ENCODE data around the gene PDE4D.

PDE4D gene

DNA sequence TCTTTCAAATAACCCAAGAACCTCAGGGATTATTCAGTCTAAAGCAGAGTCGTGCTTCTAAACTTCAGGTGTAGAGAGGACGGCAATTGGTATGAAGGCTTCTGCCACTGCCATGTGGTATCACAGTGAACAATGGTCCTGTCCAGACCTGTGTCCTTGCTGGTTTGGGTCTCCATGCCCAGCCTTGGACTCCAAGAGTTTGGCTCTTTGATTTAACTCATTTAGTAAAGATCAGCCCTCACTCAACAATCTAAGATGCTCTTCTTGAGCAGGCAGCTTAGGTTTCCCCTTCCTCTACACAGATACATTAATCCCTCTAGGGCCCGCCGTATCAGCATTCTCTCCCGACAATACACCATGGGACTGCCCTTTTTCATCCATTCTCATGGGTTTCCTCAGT lies 792.7 kb downstream of the PDE4D start:
- H3K9me3 ChIP-seq (ENCODE audit: control insufficient read depth in 1 of 2, low read length in 2 of 2): no peaks in the 10 kb centered on the region
- no peaks in the 10 kb centered on the region for H3K27me3 ChIP-seq (ENCODE audit: control insufficient read depth in 1 of 2, insufficient read depth in 2 of 2, low read length in 2 of 2)
- peaks cover 6 to 8% of the 10 kb centered on the region in 2 donors for H3K4me1 ChIP-seq (ENCODE audit: control insufficient read depth in 1 of 2, insufficient read depth in 2 of 2, low read length in 2 of 2)
- no peaks in the 10 kb centered on the region for H3K36me3 ChIP-seq (ENCODE audit: control insufficient read depth in 1 of 2, insufficient read depth in 2 of 2, low read length in 2 of 2)
- no peak overlapping the region for H3K9ac ChIP-seq (ENCODE audit: low read depth in 1 of 2, low read length in 2 of 2)
- H3K4me3 ChIP-seq (ENCODE audit: low read depth in 1 of 2, low read length in 2 of 2): no peak overlapping the region
- no peak overlapping the region for H3K27ac ChIP-seq (ENCODE audit: low read depth, low read length)

DNA sequence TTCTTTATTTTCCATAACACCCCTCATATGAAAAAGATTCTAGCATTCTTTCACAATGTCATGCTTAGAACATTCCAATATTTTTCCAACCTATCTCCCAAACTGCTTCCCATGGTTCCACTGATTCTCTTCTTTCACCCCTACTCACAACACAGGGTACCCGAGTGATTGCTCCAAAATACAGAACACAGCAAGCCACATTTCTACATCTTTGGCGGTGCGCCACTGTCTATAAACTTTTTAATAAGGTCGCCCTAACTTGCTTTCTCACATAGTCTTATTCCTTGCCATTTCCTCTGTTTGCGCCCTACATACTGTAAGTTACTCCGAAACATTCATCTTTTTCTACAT lies 793.6 kb downstream of the PDE4D start:
- no peaks in the 10 kb centered on the region for H3K9me3 ChIP-seq (ENCODE audit: control insufficient read depth in 1 of 2, low read length in 2 of 2)
- H3K4me3 ChIP-seq (ENCODE audit: low read depth in 1 of 2, low read length in 2 of 2): no peak overlapping the region
- no peak overlapping the region for H3K27ac ChIP-seq (ENCODE audit: low read depth, low read length)
- H3K9ac ChIP-seq (ENCODE audit: low read depth in 1 of 2, low read length in 2 of 2): no peak overlapping the region
- no peaks in the 10 kb centered on the region for H3K36me3 ChIP-seq (ENCODE audit: control insufficient read depth in 1 of 2, insufficient read depth in 2 of 2, low read length in 2 of 2)
- peaks cover 5 to 13% of the 10 kb centered on the region in 2 donors for H3K4me1 ChIP-seq (ENCODE audit: control insufficient read depth in 1 of 2, insufficient read depth in 2 of 2, low read length in 2 of 2)
- no peaks in the 10 kb centered on the region for H3K27me3 ChIP-seq (ENCODE audit: control insufficient read depth in 1 of 2, insufficient read depth in 2 of 2, low read length in 2 of 2)

DNA sequence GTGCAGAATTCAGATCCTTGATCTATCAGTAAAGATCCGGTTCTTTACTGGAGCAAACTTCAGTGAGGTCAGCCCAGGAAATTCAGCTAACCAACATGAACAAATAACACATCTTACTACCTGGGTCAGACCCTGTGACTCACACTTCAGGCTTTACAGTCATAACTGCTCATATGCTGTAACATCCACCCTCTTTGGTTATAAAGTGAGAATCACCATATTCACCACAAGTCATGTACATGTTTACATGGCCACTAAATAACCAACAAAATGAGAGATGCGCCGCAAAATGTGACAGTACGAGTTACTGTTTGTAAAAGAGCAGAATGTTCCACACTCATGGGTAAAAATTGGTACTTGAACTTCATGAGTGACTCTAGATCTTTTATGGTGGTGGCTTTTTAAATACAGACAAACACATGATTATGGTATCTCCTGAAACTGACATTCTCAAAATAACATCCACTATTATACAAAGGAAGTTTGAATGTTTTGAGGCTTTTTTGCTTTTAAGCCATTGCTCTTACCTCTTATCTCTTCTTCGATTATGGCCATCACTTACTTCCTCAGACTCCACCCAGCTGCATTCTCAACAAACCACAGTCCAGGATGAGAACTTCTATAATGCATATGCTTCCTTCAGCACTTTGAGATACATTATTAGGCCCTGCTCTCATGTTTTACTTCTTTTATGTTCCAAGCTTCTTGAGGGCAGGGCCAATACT lies 794.1 kb downstream of the PDE4D start:
- no peaks in the 10 kb centered on the region for H3K9me3 ChIP-seq (ENCODE audit: control insufficient read depth in 1 of 2, low read length in 2 of 2)
- H3K4me1 ChIP-seq (ENCODE audit: control insufficient read depth in 1 of 2, insufficient read depth in 2 of 2, low read length in 2 of 2): peaks cover 0 to 16% of the 10 kb centered on the region in 2 donors
- H3K9ac ChIP-seq (ENCODE audit: low read depth in 1 of 2, low read length in 2 of 2): no peak overlapping the region
- H3K4me3 ChIP-seq (ENCODE audit: low read depth in 1 of 2, low read length in 2 of 2): no peak overlapping the region
- no peaks in the 10 kb centered on the region for H3K36me3 ChIP-seq (ENCODE audit: control insufficient read depth in 1 of 2, insufficient read depth in 2 of 2, low read length in 2 of 2)
- H3K27ac ChIP-seq (ENCODE audit: low read depth, low read length): no peak overlapping the region
- no peaks in the 10 kb centered on the region for H3K27me3 ChIP-seq (ENCODE audit: control insufficient read depth in 1 of 2, insufficient read depth in 2 of 2, low read length in 2 of 2)

GRCh38 chr5:59098743-59099142 lies 794.8 kb downstream of the PDE4D start:
- Histone ChIP-seq H3K36me3 (ENCODE audit: control insufficient read depth in 1 of 2, insufficient read depth in 2 of 2, low read length in 2 of 2) (no peaks in the 10 kb centered on the region), H3K4me1 (ENCODE audit: control insufficient read depth in 1 of 2, insufficient read depth in 2 of 2, low read length in 2 of 2) (peaks cover 0 to 16% of the 10 kb centered on the region in 2 donors), H3K9ac (ENCODE audit: low read depth in 1 of 2, low read length in 2 of 2) (no peak overlapping the region), H3K9me3 (ENCODE audit: control insufficient read depth in 1 of 2, low read length in 2 of 2) (no peaks in the 10 kb centered on the region), H3K27ac (ENCODE audit: low read depth, low read length) (no peak overlapping the region), H3K27me3 (ENCODE audit: control insufficient read depth in 1 of 2, insufficient read depth in 2 of 2, low read length in 2 of 2) (no peaks in the 10 kb centered on the region), H3K4me3 (ENCODE audit: low read depth in 1 of 2, low read length in 2 of 2) (no peak overlapping the region)

DNA sequence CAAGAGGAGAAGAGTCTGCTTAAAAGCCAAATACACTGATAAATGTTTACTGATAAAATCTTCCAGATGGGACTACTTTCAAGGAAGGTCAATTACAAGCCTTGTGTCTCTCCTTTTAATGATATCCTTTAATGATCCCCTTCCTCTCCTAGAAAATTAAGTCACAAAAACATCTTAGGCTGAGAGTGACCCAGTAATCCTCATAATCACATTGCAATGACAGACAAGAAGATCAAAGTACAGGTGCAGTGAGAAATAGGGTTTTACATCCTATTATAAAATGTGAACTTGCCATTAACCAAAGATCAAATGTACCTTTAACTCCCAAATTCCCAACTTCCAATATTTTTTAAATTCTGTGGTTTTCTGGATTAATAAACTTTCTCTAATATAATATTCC lies 795.8 kb downstream of the PDE4D start:
- no peak overlapping the region for H3K27ac ChIP-seq (ENCODE audit: low read depth, low read length)
- no peak overlapping the region for H3K9ac ChIP-seq (ENCODE audit: low read depth in 1 of 2, low read length in 2 of 2)
- peaks cover 0 to 21% of the 10 kb centered on the region in 2 donors for H3K4me1 ChIP-seq (ENCODE audit: control insufficient read depth in 1 of 2, insufficient read depth in 2 of 2, low read length in 2 of 2)
- H3K4me3 ChIP-seq (ENCODE audit: low read depth in 1 of 2, low read length in 2 of 2): no peak overlapping the region
- no peaks in the 10 kb centered on the region for H3K9me3 ChIP-seq (ENCODE audit: control insufficient read depth in 1 of 2, low read length in 2 of 2)
- no peaks in the 10 kb centered on the region for H3K36me3 ChIP-seq (ENCODE audit: control insufficient read depth in 1 of 2, insufficient read depth in 2 of 2, low read length in 2 of 2)
- no peaks in the 10 kb centered on the region for H3K27me3 ChIP-seq (ENCODE audit: control insufficient read depth in 1 of 2, insufficient read depth in 2 of 2, low read length in 2 of 2)

GRCh38 chr5:59097116-59097515 lies 796.4 kb downstream of the PDE4D start:
- no peaks in the 10 kb centered on the region for H3K9me3 ChIP-seq (ENCODE audit: control insufficient read depth in 1 of 2, low read length in 2 of 2)
- no peaks in the 10 kb centered on the region for H3K27me3 ChIP-seq (ENCODE audit: control insufficient read depth in 1 of 2, insufficient read depth in 2 of 2, low read length in 2 of 2)
- peaks cover 2 to 21% of the 10 kb centered on the region in 2 donors for H3K4me1 ChIP-seq (ENCODE audit: control insufficient read depth in 1 of 2, insufficient read depth in 2 of 2, low read length in 2 of 2)
- no peak overlapping the region for H3K9ac ChIP-seq (ENCODE audit: low read depth in 1 of 2, low read length in 2 of 2)
- no peaks in the 10 kb centered on the region for H3K36me3 ChIP-seq (ENCODE audit: control insufficient read depth in 1 of 2, insufficient read depth in 2 of 2, low read length in 2 of 2)
- no peak overlapping the region for H3K27ac ChIP-seq (ENCODE audit: low read depth, low read length)
- H3K4me3 ChIP-seq (ENCODE audit: low read depth in 1 of 2, low read length in 2 of 2): no peak overlapping the region

DNA sequence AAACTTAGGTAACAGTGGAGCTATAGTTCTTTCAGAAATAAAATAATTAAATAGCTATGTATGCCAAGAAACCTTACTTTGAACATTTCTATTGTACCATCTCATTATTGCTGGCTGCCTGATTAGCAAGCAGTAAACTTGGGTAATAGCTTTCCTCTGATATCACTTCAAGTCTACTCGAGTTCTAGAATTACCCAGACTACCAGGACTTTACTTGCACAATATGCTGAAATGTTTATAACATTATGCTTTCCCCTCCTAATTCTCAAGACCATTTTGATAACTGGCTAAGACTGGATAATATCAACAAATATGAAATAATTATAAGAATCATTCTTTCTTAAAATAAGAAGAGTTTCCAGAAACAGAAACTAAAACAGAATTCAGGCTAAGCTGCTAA lies 798.0 kb downstream of the PDE4D start:
- H3K4me3 ChIP-seq (ENCODE audit: low read depth in 1 of 2, low read length in 2 of 2): no peak overlapping the region
- no peaks in the 10 kb centered on the region for H3K36me3 ChIP-seq (ENCODE audit: control insufficient read depth in 1 of 2, insufficient read depth in 2 of 2, low read length in 2 of 2)
- no peak overlapping the region for H3K27ac ChIP-seq (ENCODE audit: low read depth, low read length)

DNA sequence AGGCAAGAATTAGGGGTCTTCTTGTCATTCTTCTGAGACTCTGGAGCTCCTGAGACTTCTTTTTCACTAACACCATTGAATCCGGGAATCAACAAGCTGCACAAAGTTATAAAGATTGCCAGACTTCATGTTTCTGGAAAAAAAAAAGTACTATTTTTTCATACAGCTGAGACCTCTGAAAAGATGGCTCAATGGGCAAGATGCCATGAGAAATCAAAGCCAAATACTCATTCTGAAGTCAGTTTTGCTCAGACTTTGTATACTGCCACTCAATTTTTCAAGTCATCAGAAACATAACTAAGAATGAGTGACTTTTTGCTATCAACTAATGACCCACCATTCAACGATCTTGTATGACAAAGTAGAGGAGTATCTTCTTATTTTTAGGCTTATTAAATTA lies 798.7 kb downstream of the PDE4D start:
- Histone ChIP-seq H3K9ac (ENCODE audit: low read depth in 1 of 2, low read length in 2 of 2) (no peak overlapping the region), H3K4me1 (ENCODE audit: control insufficient read depth in 1 of 2, insufficient read depth in 2 of 2, low read length in 2 of 2) (peaks cover 2 to 19% of the 10 kb centered on the region in 2 donors), H3K27ac (ENCODE audit: low read depth, low read length) (no peak overlapping the region), H3K27me3 (ENCODE audit: control insufficient read depth in 1 of 2, insufficient read depth in 2 of 2, low read length in 2 of 2) (no peaks in the 10 kb centered on the region), H3K4me3 (ENCODE audit: low read depth in 1 of 2, low read length in 2 of 2) (no peak overlapping the region), H3K36me3 (ENCODE audit: control insufficient read depth in 1 of 2, insufficient read depth in 2 of 2, low read length in 2 of 2) (no peaks in the 10 kb centered on the region), H3K9me3 (ENCODE audit: control insufficient read depth in 1 of 2, low read length in 2 of 2) (no peaks in the 10 kb centered on the region)

More for the DNA sequence above, 798.0 kb downstream of the PDE4D start:
- no peak overlapping the region for H3K9ac ChIP-seq (ENCODE audit: low read depth in 1 of 2, low read length in 2 of 2)
- no peaks in the 10 kb centered on the region for H3K9me3 ChIP-seq (ENCODE audit: control insufficient read depth in 1 of 2, low read length in 2 of 2)
- H3K4me1 ChIP-seq (ENCODE audit: control insufficient read depth in 1 of 2, insufficient read depth in 2 of 2, low read length in 2 of 2): peaks cover 2 to 21% of the 10 kb centered on the region in 2 donors
- H3K27me3 ChIP-seq (ENCODE audit: control insufficient read depth in 1 of 2, insufficient read depth in 2 of 2, low read length in 2 of 2): no peaks in the 10 kb centered on the region

DNA sequence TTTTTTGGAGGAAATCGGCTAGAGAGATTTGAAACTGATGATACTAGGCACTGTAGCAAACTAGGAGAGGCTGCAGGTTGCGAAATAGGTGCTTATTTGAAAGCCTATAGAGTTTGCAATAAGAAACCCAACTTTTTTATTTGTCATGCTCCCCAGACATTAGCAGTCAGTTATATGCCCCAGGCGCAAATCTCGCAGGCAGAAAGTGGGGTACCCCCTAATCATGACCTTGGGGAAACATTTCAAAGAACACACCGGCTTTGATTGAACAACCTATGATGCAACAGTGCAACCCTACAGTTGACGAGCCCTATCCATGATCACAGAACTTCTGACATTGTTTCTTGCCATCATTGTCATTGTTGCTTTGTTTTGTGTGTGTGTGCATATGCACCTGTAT lies 800.2 kb downstream of the PDE4D start:
- H3K36me3 ChIP-seq (ENCODE audit: control insufficient read depth in 1 of 2, insufficient read depth in 2 of 2, low read length in 2 of 2): no peaks in the 10 kb centered on the region
- H3K27ac ChIP-seq (ENCODE audit: low read depth, low read length): no peak overlapping the region
- no peaks in the 10 kb centered on the region for H3K27me3 ChIP-seq (ENCODE audit: control insufficient read depth in 1 of 2, insufficient read depth in 2 of 2, low read length in 2 of 2)
- peak overlapping the region; percentile 62 to 64 for H3K4me3 ChIP-seq (ENCODE audit: low read depth in 1 of 2, low read length in 2 of 2)
- no peaks in the 10 kb centered on the region for H3K9me3 ChIP-seq (ENCODE audit: control insufficient read depth in 1 of 2, low read length in 2 of 2)
- H3K4me1 ChIP-seq (ENCODE audit: control insufficient read depth in 1 of 2, insufficient read depth in 2 of 2, low read length in 2 of 2): peaks cover 2 to 17% of the 10 kb centered on the region in 2 donors
- H3K9ac ChIP-seq (ENCODE audit: low read depth in 1 of 2, low read length in 2 of 2): peak overlapping the region in 1 of 2 donors; percentile 30

- Histone ChIP-seq H3K9ac (ENCODE audit: low read depth in 1 of 2, low read length in 2 of 2) (peak overlapping the region in 1 of 2 donors; percentile 30), H3K9me3 (ENCODE audit: control insufficient read depth in 1 of 2, low read length in 2 of 2) (no peaks in the 10 kb centered on the region), H3K4me3 (ENCODE audit: low read depth in 1 of 2, low read length in 2 of 2) (peak overlapping the region; percentile 62 to 64), H3K36me3 (ENCODE audit: control insufficient read depth in 1 of 2, insufficient read depth in 2 of 2, low read length in 2 of 2) (no peaks in the 10 kb centered on the region), H3K27me3 (ENCODE audit: control insufficient read depth in 1 of 2, insufficient read depth in 2 of 2, low read length in 2 of 2) (no peaks in the 10 kb centered on the region), H3K4me1 (ENCODE audit: control insufficient read depth in 1 of 2, insufficient read depth in 2 of 2, low read length in 2 of 2) (peaks cover 2 to 15% of the 10 kb centered on the region in 2 donors), H3K27ac (ENCODE audit: low read depth, low read length) (no peak overlapping the region)
These were observed 800.8 kb downstream of the PDE4D start for GRCh38 chr5:59092758-59093157.

All from duodenal mucosa (tissue), 2 donors.